ENCODE measurements around the gene MAPKAPK2. TPM values are rescaled to one million over a fixed set of nuclear protein-coding genes. Genes with fewer than 3 reads are reported as not detected.

The MAPKAPK2 gene
- total RNA-seq, 2 donors from 2014 or later = 27.1 to 67.0 TPM

DNA sequence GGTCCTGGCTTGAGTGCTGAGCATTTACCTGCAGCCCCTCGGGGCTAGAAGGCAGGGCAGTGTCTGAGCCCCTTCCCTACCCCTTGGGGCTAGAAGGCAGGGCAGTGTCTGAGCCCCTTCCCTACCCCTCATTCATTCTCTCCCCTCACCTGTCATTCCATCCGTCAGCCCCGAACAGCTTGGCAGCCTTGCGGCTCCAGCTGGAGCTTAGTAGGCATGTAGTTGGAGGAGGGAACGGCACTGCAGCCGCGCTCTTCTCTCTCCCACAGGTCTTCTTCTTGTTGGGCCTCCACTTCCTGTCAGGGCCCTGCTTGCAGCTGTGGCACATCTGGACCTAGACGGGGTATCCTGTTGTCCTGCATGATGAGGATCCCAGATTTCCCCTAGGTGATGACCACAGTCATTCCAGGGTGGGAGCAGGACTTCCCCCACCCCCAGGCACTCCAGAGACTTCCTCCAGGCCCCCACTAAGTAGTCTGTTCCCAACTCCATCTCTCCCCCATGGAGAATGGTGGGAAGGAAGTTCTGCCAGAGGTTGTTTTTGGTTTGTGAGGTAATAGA, 22.2 kb downstream of the MAPKAPK2 start:
- no peak overlapping the region for H3K4me3 ChIP-seq
- H3K4me1 ChIP-seq (replicated peaks) = peaks cover 4% of the 10 kb centered on the region
- no peaks in the 10 kb centered on the region for H3K36me3 ChIP-seq
- TF ChIP-seq CTCF (IDR thresholded peaks at IDR 0.05) (no peak), POLR2AphosphoS5 (IDR thresholded peaks at IDR 0.05) (no peak), POLR2A (IDR thresholded peaks at IDR 0.05) (no peak)
- no peaks in the 10 kb centered on the region for H3K27me3 ChIP-seq (replicated peaks; ENCODE audit: insufficient read depth)
- WGBS = 82% methylated on average over 8 of the region's 8 CpGs
- H3K9me3 ChIP-seq = no peaks in the 10 kb centered on the region
- intact Hi-C loops (cut with DNase I) = no loop called here
- H3K27ac ChIP-seq = no peak overlapping the region
- no peak for DNase-seq (ENCODE audit: low spot score)

DNA sequence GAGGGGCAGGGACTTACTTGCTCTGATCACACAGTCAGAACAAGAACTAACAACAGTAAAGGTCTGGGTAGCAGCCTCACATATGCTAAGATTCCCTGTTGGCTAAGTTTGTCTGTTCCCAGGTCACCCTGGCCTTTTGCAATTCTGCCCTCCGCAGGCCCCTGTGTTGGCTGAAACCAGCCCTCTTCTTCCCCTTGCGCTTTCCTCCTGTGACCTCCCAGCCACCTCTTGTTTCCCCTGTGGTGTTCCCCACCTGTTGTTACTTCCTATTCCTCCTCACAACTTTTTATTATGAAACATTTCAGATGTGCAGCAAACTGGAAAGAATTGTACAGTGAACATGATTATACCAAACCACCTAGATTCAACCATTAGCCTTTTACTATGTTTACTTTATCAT, 23.4 kb downstream of the MAPKAPK2 start:
- H3K4me1 ChIP-seq (replicated peaks) = peaks cover 6% of the 10 kb centered on the region
- DNase-seq (ENCODE audit: low spot score) = no peak

DNA sequence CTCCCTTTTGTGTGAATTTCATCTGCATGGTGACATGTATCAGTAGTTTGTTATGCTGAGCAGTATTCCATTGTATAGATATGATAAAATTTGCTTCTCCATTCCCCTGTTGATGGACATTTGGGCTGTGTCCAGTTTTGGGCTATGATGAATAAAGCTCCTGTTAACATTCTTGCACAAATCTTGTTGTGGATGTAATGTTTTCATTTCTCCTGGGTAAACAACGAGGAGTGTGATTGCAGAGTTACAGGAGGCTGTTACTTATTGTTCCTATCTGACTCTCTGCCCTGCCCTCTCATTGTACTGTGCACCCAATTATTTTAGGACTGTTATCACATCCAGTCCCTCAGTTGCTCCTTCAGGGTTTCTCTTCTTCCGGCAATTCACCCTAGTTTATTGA, 24.2 kb downstream of the MAPKAPK2 start:
- Histone ChIP-seq H3K4me1 (replicated peaks) (peaks cover 14% of the 10 kb centered on the region), H3K36me3 (no peaks in the 10 kb centered on the region), H3K4me3 (no peak overlapping the region), H3K9me3 (no peaks in the 10 kb centered on the region), H3K27ac (no peak overlapping the region), H3K27me3 (replicated peaks; ENCODE audit: insufficient read depth) (no peaks in the 10 kb centered on the region)
- no peak for DNase-seq (ENCODE audit: low spot score)
- TF ChIP-seq POLR2A (IDR thresholded peaks at IDR 0.05) = no peak
- TF ChIP-seq POLR2AphosphoS5 (IDR thresholded peaks at IDR 0.05) = no peak
- TF ChIP-seq CTCF (IDR thresholded peaks at IDR 0.05) = no peak
- 67% methylated on average over 2 of the region's 2 CpGs for WGBS
- intact Hi-C loops (cut with DNase I) = no loop called here

More for the DNA sequence above, 23.4 kb downstream of the MAPKAPK2 start:
- Histone ChIP-seq H3K9me3 (no peaks in the 10 kb centered on the region), H3K36me3 (no peaks in the 10 kb centered on the region), H3K4me3 (no peak overlapping the region), H3K27me3 (replicated peaks; ENCODE audit: insufficient read depth) (no peaks in the 10 kb centered on the region), H3K27ac (no peak overlapping the region)
- TF ChIP-seq POLR2AphosphoS5 (IDR thresholded peaks at IDR 0.05) (no peak), CTCF (IDR thresholded peaks at IDR 0.05) (no peak)
- WGBS = 65% methylated on average over 2 of the region's 2 CpGs
- intact Hi-C loops (cut with DNase I) = no loop called here

DNA sequence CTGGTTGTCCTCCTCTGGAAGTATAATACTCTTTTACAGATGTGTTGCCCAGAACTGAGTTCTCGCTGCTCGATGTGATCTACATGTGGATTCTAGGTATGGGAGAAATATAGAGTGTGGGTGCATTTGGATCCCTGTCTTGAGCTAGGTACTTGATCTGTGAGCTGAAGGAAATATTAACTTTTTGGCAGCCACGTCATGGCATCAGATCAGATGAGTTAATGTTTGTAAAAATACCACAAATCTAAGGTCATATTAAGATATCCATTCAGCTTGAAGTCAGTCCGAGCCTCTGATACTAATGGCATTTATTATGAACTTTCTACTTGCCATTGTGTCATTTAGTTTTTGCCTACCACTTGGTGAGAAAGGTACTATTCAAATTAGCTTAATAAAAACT, 24.6 kb downstream of the MAPKAPK2 start:
- Histone ChIP-seq H3K36me3 (no peaks in the 10 kb centered on the region), H3K9me3 (no peaks in the 10 kb centered on the region), H3K4me3 (no peak overlapping the region), H3K27me3 (replicated peaks; ENCODE audit: insufficient read depth) (no peaks in the 10 kb centered on the region), H3K4me1 (replicated peaks) (peaks cover 14% of the 10 kb centered on the region), H3K27ac (no peak overlapping the region)
- 61% methylated on average over 4 of the region's 4 CpGs for WGBS
- DNase-seq (ENCODE audit: low spot score) = no peak
- intact Hi-C loops (cut with DNase I) = no loop called here
- TF ChIP-seq POLR2AphosphoS5 (IDR thresholded peaks at IDR 0.05) (no peak), CTCF (IDR thresholded peaks at IDR 0.05) (no peak), POLR2A (IDR thresholded peaks at IDR 0.05) (no peak)

DNA sequence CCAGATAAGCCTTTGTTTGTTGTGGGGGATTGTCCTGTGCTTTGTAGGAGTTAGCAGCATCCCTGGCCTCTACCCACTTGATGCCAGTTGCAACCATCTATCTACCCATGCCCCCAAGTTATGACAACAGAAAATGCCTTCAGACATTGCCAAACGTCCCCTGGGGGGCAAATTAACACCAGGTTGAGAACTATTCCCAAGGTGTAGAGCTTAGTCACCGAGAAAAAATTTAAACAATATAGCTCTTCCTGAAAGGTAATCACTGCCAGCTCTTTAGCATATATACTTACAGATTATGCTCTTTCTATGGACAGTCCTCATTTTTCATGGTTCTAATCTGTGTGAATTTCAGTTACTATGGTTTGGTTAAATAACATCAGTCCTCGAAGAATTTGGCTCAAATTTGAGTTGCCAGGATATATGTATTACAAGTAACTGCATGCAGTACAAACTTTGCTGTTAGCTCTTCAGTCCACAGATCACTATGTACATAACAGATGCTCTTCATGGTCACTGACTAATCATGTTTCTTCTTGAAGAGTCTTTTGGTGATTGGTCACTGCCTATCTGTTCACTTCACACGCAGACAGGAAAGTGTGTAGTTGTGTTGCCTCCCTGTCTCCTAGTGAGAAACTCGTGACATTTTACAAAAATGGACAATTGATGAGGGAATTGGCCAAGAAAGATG, 25.2 kb downstream of the MAPKAPK2 start:
- H3K36me3 ChIP-seq = no peaks in the 10 kb centered on the region
- peaks cover 14% of the 10 kb centered on the region for H3K4me1 ChIP-seq (replicated peaks)
- no peak for DNase-seq (ENCODE audit: low spot score)
- intact Hi-C loops (cut with DNase I) = loop anchor here (10.0 kb wide), 1 partner anchor 75 kb away; the partner anchor contains the start of gene DYRK3
- H3K27ac ChIP-seq = no peak overlapping the region
- TF ChIP-seq POLR2A (IDR thresholded peaks at IDR 0.05) (no peak), CTCF (IDR thresholded peaks at IDR 0.05) (no peak), POLR2AphosphoS5 (IDR thresholded peaks at IDR 0.05) (no peak)
- H3K27me3 ChIP-seq (replicated peaks; ENCODE audit: insufficient read depth) = no peaks in the 10 kb centered on the region
- H3K9me3 ChIP-seq = no peaks in the 10 kb centered on the region
- WGBS = 50% methylated on average over 5 of the region's 5 CpGs
- no peak overlapping the region for H3K4me3 ChIP-seq
